NK-92 treated with Interleukin-12 subunit alpha and Interleukin-12 subunit beta, amount 100 ng/mL, for 24 hours (cell line): ENCODE measurements around the gene RIN2.
"Not testable (repeated sequence)": the region's sequence is repeated elsewhere in the genome, so short reads cannot be mapped to it uniquely, and the experiment has no call there.

Experiments used
- DNase-seq: peaks from one replicate; lab custom pipeline; 2025; lab: John Stamatoyannopoulos, UW

The RIN2 gene

DNA sequence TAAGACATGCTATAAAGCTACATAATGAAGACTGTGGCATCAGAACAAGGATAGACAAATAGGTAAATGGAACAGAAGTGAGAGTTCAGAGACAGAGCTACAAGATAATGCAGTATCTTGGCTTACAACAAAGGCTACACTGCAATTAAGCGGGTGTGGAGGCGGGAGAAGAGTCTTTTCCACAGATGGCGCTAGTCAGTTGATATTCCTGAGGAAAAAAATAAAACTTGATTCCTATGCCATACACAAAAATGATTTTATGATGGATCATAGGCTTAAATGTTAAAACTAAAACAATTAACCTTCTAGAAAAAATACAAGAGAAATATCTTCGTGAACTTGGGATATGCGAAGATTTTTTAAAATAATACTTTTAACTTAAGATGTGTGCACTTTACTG lies 31.0 kb downstream of the RIN2 start:
- DNase-seq = no peak

DNA sequence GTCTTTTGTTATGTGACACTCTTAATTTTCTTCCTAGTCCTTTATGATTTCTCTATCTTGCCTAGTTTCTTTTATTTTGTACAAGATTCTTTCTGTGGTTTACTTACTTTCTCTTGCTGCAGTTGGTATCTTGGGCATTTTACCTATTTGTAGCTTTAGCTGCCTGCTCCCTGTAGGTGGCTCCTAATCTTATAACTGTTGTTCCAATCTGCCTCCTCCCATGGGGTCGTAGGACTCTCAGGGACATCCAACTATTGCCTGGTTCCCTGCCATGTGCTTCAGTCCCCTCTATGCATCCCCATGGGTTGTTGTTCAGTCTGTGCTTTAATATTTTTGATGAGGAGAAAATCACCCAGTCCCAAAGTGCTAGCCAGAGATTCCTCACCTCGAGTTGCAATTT lies 31.4 kb downstream of the RIN2 start:
- no peak for DNase-seq

DNA sequence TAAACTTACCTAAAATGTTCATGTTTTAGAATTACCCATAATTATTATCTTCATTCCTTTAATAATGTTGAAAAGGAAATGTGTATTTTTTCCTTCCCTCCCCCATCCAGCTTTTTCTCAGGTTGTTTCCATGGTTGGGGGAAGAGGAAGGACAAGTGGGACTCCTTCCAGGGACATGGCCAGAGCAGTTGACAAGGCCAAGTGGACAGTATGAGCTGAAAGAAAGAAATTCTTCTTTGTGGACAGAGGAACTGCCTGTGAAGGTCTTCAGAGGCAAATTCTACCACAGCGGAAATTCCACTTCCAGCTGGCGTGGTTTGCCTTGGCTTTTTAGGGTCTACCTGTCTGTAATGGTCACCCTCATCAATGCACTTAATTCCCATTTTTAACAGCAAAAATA lies 33.8 kb downstream of the RIN2 start:
- no peak for DNase-seq

DNA sequence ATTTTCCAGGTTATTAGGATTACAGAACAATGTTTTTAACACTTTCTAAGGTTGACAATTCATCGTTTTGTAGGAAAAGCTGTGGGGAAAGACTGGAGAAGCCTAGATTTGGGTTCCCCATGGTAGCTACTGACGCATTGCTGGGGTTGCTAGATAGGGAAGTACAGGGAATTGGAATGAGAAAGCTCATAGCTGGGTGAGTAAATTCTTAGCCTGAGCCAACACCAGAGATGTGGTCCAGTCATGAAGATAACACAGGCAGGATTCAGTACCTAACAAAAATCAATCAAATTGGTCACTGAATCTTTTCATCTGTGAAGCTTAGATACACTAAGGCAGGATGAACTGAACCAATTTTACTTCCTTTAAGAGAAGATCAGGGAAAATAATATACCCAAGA lies 35.7 kb downstream of the RIN2 start:
- no peak for DNase-seq

DNA sequence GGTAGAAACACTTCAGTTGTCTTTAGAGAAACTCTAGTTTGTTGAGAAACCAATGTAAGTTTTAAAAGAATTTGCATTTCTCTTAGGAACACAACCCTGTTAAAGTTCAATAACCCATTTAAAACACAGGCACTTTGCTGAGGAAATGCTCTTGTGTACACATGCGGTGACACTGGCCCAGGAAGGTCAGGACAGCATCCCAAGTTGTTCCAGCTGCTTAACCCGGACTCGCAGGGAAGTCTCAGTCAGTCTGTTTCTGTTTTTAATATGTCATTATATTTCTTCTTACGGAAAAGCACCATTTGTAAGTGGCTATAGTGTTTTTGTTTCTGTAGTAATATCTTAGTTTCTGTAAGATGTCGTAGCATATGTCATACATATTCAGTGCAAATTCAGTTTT lies 36.9 kb downstream of the RIN2 start:
- DNase-seq = no peak

DNA sequence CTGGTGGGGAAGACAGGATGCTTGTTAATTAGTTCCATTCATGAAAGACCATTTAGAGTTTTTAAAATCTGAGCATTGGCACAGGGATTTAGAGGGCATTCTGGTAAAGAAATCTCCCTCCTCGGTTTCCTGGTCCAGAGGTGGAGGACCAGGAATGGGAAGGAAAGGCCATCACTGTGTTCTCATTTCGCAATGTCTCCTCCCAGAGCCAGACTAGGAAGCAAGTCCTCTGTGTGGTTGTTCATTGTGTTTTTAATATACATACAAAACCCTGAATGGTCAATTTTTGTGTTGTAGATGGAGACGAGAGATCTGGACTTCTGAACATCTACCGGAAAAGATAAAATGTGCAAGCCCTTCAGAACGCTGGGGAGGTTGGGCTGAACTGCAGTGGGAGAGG lies 41.3 kb downstream of the RIN2 start:
- DNase-seq = no peak

DNA sequence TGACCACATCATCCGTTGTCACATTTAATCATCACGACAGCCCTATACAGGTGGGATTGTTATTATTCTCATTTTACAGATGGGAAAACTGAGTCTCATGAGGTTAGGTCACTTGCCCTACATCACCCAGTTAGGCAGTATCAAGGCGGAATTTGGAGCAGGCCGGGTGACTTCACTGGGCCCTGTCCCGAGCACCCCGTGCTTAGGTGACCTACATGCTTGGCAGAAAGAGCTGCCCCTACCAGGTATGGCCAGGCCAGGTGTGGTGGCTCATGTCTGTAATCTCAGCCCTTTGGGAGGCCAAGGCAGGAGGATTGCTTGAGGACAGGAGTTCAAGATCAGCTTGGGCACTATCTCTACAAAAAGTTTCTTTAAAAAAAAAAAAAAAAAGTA lies 44.0 kb downstream of the RIN2 start:
- DNase-seq = no peak

DNA sequence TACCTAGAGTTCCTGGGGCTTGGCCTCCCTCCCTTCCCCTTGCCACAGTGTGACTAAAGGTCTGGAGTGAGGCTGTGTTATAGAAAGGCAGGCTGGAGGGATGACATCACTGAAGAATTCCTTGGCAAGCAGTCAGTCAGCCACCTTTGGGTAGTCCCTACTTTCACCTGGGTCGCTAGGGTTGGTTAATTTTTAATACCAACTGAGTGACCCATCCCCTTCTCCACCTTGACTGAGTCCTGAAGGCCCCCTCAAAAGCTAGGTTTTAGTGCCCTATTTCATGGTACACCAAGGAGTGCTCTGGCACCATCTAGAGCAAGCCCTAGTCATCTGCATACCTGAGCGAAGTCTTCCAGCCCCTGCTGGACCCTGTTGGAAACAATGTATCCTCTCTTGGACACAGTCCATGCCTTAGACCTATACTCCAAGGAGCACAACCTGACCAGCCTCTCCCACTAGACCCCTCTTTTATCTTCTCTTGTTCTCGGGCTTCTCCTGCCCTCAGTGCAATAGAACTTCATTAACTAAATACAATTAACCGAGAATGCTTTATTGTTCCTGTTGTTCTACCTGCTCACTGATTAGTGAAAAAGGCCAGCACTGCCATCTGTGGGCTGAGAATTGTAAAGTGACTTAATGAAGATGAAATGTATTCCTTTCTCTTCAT lies 44.6 kb downstream of the RIN2 start:
- DNase-seq = no peak

DNA sequence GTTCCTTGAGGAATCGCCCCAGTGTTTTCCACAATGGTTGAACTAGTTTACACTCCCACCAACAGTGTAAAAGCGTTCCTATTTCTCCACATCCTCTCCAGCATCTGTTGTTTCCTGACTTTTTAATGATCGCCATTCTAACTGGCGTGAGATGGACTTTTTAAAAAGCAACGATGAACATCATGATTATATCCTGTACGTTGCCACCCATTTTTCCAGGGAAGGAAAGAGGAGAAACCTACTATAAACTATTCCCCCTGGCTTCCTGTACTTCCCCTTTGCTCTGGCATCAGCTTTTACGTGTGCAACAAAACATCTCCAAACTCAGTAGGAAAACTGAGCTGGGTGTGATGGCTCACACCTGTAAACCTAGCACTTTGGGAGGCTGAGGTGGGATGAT lies 48.2 kb downstream of the RIN2 start:
- not testable (repeated sequence) for DNase-seq

DNA sequence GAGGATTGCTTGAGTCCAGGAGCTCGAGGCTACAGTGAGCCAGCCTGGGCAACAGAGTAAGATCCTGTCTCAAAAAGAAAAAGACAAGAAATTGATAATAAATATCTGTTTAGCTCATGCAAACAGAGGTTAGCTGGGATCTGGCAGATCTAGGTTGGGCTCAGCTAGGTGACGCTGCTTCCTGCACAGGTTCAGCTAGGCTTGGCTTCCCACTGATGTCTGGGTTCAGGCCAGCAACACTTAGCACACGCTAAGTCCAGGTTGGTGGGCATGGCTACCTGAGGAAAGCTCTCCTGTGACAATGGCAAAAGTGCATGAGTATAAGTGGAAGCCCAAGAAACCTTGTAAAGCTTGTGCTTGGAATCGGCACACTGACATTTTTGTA lies 48.7 kb downstream of the RIN2 start:
- DNase-seq = no peak

DNA sequence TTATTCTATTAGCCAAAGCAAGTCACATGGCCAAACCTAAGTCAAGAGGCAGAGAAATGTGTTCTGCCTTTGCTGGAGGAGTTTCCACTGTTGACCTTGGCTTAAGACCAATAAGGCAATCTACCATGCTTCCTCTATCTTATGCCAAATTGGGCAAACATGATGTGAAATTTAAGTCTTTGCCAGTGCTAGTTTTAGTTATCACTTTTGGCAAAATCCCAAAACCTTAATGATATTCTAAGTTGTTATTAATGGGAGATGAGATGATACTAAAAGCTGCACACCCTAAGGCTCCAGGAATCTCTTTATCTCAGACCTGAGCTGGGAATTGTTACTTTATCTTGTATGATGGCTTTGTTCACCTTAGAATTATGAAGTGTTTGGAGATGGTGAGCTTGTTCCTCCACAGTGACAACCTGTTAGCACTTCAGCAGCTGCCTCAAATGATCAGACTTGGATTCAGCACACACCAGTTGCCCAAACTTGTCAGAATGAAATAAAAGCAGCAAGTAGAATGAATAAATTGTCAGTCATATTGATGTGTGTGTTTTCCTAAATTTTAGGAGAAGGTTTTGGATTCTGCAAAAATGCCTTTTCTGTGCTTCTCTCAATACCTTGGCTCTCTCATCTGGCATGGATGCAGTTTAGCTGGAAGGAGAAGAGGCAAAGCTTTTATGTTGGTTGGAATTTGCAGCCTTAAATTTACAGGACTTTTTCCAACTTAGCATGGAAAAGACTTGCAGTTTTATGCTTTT lies 49.3 kb downstream of the RIN2 start:
- DNase-seq = no peak
